ENCODE measurements around the gene SUMO4.

The SUMO4 gene

DNA sequence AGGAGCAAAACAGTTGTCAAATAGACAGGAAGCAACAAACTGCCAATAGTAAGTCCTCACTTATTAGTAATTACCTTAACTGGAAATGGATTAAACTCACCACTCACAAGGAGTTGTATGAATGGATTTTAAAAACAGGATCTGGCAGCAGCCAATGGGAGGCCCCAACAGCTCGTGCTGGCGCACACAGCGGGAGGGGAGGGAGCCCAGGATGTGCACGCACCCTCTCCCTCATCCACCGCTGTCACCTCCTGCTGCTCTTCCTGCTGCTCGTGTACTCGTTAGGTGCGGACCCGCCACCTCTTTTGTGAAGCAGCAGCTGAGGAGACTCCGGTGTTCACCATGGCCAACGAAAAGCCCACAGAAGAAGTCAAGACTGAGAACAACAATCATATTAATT, at the start of gene SUMO4:
Gene SUMO4, plus strand, starts transcription at position 213 of the 400 bp plus-strand sequence. Its CDS starts 130 bp downstream, at position 343.
- no peak for DNase-seq (ENCODE audit: low read depth)
- TF ChIP-seq, protein P1, sequence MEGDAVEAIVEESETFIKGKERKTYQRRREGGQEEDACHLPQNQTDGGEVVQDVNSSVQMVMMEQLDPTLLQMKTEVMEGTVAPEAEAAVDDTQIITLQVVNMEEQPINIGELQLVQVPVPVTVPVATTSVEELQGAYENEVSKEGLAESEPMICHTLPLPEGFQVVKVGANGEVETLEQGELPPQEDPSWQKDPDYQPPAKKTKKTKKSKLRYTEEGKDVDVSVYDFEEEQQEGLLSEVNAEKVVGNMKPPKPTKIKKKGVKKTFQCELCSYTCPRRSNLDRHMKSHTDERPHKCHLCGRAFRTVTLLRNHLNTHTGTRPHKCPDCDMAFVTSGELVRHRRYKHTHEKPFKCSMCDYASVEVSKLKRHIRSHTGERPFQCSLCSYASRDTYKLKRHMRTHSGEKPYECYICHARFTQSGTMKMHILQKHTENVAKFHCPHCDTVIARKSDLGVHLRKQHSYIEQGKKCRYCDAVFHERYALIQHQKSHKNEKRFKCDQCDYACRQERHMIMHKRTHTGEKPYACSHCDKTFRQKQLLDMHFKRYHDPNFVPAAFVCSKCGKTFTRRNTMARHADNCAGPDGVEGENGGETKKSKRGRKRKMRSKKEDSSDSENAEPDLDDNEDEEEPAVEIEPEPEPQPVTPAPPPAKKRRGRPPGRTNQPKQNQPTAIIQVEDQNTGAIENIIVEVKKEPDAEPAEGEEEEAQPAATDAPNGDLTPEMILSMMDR (conservative IDR thresholded peaks at IDR 0.05; ENCODE audit: low read length), result no peak
- no peak within 1 kb of the TSS for H3K4me3 ChIP-seq (ENCODE audit: low read length)

DNA sequence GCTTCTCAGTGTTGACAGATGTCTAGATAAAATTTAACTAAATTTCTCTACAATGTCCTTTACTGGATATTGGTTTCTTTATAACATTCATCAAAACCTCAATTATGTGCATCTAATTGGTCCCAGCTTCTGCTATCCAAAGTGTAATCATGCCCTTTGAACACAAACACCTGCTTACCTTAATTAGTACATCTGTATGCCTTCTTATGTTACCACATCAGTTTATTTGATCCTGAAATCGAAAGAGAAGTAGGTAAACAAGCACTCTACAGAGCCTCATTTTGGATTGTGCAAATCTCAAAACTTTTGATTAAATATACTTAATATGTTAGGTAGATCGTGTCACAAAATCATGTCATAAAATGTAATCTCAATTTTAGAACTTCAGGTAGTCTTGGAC, 46.1 kb upstream of the SUMO4 start:
- TF ChIP-seq, protein P1 (conservative IDR thresholded peaks at IDR 0.05; ENCODE audit: low read length), result no peak
- H3K4me3 ChIP-seq (ENCODE audit: low read length), result no peak overlapping the region
- no peak for DNase-seq (ENCODE audit: low read depth)

DNA sequence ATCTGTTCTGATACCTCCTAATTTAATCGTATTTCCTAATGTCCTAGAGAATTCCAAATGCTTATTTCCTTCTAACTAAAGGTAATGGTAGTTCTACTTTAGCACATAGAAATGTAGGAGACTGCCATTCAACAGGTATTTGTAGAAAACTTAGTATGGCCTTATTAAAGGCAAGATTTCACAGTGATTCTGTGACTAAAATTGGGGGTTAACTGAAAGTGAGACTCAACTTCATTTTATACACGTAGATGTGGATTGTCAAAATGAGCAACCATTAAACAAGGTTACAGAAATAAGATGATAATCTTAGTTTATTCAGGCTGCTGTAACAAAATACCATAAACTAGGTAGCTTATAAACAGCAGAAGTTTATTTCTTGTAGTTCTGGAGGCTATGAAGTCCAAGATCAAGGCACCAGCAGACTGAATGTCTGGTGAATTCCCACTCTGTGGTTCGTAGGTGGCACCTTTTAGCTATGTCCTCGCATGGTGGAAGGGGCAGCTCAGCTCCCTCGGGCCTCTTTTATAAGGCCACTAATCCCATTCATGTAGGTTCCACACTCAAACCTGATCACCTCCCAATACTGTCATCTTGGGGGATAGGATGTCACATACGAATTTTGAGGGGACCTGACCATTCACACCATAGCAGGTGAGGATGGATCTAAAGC, 43.8 kb upstream of the SUMO4 start:
- H3K4me3 ChIP-seq (ENCODE audit: low read length), result no peak overlapping the region
- no peak for DNase-seq (ENCODE audit: low read depth)
- TF ChIP-seq, protein P1 (conservative IDR thresholded peaks at IDR 0.05; ENCODE audit: low read length), result no peak

DNA sequence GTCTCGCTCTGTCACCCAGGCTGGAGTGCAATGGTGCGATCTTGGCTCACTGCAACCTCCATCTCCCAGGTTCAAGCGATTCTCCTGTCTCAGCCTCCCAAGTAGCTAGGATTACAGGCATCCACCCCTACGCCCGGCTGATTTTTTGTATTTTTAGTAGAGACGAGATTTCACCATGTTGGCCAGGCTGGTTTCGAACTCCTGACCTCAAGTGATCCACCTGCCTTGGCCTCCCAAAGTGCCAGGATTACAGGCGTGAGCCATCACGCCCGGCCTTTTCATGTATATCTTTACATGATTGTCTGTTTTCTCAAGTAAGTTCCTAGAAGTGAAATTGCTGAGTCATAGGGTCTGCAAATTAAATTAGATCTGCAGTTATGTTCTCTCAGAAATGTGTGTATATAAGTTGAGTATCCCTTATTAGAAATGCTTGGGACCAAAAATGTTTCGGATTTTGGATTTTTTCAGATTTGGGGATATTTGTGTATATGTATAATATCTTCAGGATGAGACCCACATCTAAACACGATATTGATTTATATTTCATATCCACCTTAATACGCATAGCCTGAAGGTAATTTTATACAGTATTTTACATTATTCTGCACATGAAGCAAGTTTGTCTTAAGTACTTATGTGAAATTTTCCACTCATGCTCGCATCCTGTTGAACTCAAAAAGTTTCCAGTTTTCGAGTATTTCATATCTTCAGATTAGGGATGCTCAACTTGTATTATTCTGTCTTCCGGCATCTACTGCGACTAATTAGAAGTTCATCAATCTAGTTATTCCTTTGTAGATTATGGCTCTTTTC, 42.1 kb upstream of the SUMO4 start:
- no peak for DNase-seq (ENCODE audit: low read depth)
- TF ChIP-seq, protein P1 (conservative IDR thresholded peaks at IDR 0.05; ENCODE audit: low read length), result no peak
- no peak overlapping the region for H3K4me3 ChIP-seq (ENCODE audit: low read length)

DNA sequence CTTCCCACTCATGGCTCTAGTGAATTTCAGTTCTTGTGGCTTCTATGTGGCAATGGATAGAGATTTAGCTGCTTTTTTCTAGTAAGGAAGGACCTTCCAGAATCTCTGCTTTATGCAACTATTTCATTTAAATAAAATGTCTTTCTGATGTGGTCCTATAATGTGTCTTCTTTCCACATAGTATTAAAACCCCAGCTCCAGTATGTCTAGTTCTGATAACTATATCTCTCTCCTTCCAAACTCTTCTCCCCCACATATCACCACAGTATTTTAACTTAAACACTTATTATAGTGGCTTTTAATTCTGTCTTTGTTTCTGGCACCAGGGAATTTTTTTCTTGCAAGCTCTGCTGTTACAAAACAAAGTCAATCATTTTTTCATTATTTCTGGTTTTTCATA, 40.6 kb upstream of the SUMO4 start:
- DNase-seq (ENCODE audit: low read depth), result no peak
- TF ChIP-seq, protein P1 (conservative IDR thresholded peaks at IDR 0.05; ENCODE audit: low read length), result no peak
- no peak overlapping the region for H3K4me3 ChIP-seq (ENCODE audit: low read length)

DNA sequence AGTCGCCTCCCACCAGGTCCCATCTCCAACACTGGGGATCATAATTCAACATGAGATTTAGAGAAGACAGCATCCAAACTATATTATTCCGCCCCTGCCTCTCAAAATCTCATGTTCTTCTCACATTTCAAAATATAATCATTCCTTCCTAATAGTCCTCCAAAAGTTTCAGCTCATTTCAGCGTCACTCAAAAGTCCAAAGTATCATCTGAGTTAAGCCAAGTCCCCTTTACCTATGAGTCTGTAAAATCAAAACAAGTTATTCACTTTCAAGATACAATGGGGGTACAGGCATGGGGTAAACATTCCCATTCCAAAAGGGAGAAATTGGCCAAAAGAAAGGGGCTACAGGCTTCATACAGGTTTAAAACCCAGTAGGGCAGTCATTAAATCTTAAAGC, 39.5 kb upstream of the SUMO4 start:
- TF ChIP-seq, protein P1 (conservative IDR thresholded peaks at IDR 0.05; ENCODE audit: low read length), result no peak
- DNase-seq (ENCODE audit: low read depth), result no peak

DNA sequence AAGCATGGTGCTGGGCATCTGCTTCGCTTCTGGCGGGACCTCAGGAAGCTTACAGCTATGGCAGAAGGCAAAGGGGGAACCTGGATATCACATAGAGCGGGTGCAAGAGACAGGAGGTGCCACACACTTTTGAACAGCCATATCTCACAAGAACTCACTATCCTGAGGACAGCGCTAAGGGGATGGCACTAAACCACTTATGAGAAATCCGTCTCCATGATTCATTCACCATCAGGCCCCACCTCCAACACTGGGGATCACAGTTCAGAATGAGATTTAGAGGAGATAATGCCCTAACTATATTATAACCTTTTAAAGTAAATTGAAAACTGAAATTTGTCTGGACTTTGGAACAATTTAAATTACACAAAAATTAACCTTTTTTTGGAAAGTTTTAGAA, 37.8 kb upstream of the SUMO4 start:
- no peak for DNase-seq (ENCODE audit: low read depth)
- H3K4me3 ChIP-seq (ENCODE audit: low read length), result no peak overlapping the region
- TF ChIP-seq, protein P1 (conservative IDR thresholded peaks at IDR 0.05; ENCODE audit: low read length), result no peak

More for the DNA sequence above, 39.5 kb upstream of the SUMO4 start:
- H3K4me3 ChIP-seq (ENCODE audit: low read length), result no peak overlapping the region
